Right renal cortex interstitium (tissue), 3 donors: ENCODE measurements around the gene CPZ. TPM values are rescaled to one million over a fixed set of nuclear protein-coding genes. Genes with fewer than 3 reads are reported as not detected.
"Not testable (repeated sequence)": the region's sequence is repeated elsewhere in the genome, so short reads cannot be mapped to it uniquely, and the experiment has no call there.

ENCODE experiments used
- DNase-seq, 3 donors: peaks; one replicate each; pipeline ENCODE4 v3.0.0-alpha.2; 2013; ENCODE audit warnings: low read depth in 3 of 3, low spot score in 2 of 3
- polyA plus RNA-seq, 3 donors: library from polyadenylated mRNA; unstranded; fragments of 120-200 nt; gene quantifications; one replicate each; pipeline ENCODE4 v1.2.1, GENCODE V29; 2013; ENCODE audit not compliant: insufficient read length in 3 of 3

CPZ gene
- polyA plus RNA-seq, 3 donors: 16.0 to 18.0 (median 17.1) TPM

- DNase-seq: no peak
Observed at GRCh38 chr4:8607603-8608481, 15.3 kb downstream of the CPZ start.

GRCh38 chr4:8608714-8609391, 16.3 kb downstream of the CPZ start:
- DNase-seq: no peak

GRCh38 chr4:8609406-8609805, 16.8 kb downstream of the CPZ start:
- no peak for DNase-seq

DNA sequence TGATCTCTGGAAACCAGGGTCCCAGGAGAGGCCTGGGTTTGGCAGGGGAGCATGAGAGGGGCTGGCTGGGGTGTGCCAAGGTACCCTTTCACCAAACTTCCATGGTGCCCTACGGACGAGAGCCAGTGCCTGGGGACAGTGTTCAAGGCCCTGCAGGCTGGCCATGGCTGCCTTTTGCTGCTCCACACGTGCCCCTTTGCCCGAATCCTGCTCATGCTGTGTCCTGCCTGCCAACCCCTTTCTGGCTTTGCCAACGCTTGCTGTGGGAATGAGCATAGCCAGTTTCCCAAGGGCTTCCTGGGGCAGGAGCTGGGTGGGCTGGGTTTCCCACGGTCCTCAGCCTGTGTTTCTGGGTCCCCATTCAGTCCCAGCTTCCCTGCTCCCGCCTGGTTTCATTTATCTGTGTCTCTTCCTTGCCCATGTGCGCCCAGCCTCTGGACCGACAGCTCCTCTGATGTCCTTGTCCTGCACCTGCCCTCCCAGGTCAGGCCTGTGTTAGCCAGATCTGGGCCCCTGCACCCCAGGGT, 17.3 kb downstream of the CPZ start:
- DNase-seq: no peak

DNA sequence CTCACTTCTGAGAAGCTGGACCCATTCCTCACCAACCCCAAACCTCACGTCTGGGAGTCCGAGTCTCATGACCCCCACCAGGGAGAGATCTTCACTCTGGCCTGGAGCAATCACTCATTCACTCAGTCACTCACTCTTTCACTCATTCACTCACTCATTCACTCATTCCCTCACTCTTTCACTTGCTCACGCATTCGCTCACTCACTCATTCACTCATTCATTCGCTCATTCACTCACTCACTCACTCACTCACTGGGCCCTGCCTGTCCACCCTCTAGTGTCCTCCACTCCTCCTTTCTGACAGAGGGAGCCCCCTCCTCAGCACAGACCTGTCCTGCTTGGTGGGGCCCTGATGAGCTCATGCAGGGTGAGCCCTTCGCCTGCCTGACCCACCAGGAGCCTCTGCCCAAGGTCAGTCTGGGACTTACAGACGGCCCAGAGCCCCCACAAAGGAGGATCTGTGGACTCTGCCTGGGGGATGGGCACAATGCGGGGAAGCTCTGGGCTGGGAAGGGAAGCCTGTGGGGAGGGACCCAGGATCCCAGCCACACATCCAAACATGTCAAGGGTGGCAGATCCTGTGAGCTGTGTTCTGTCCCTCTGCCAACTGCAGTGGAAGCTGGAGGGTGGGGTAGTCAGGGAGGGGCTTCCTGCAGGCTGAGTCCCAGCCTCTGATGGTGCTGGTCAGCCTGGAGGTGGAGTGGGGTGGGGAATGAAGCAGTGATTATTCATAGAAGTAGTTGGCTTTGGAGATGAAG, 18.5 kb downstream of the CPZ start:
- no peak for DNase-seq

DNA sequence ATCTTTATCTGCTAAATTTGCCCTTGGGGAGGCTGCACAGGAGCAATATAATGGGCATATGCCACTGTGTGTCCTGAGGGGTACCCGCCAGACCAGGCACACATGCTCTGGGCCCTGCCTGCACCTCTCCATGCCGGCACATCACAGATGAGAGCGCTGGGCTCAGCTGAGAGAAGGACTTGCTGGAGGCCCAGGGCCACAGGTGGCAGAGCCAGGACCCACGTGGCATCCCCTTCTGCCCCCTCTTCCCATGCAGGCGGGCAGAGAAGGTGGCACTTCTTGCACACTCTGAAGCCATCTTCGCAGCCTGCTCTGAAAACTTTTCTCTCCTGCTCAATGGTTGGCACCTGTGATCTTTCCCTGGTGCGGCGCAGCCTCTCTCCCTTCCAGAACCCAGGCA, 20.1 kb downstream of the CPZ start:
- no peak for DNase-seq

DNA sequence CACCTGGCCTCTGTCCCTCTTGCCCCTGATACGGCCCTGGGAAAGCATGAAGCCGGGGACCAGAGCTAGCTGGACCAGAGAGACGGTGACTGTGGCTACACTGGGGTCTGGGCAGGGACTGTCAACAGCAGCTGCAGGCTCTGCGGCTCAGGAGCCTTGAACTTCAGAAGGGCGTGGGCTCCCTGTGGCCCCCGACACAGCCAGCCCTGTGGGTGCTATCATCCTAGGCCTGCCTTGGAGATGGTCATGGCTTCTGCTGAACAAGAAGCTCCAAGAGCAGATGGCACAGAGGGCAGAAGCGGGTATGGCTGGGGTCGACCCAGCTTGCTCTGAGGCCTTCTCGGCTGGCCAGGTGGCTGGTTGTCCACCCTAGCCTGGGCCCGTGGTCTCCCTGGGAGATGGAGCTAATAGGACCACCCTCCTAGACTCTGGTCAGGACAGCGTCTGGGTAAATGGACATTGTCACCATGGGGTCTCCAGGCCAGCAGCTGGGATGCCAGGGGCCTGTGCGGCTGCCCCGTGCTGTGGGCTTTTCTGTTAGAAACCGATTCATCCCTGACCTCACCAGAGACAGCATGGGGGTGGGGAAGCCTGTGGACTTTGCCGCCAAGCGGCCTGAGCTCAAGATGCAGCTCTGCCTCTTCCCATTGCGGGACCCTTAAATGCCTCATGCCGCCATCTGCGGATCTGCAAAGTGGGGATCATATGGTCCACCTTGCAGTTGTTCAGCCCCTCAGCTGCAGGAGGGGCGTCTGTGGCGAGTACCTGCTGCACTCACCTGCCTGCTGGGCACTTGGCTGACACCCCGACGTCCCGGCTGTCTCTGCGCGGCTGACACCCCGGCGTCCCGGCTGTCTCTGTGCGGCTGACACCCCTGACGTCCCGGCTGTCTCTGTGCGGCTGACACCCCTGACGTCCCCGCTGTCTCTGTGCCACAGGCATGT, 21.1 kb downstream of the CPZ start:
- no peak for DNase-seq

DNA sequence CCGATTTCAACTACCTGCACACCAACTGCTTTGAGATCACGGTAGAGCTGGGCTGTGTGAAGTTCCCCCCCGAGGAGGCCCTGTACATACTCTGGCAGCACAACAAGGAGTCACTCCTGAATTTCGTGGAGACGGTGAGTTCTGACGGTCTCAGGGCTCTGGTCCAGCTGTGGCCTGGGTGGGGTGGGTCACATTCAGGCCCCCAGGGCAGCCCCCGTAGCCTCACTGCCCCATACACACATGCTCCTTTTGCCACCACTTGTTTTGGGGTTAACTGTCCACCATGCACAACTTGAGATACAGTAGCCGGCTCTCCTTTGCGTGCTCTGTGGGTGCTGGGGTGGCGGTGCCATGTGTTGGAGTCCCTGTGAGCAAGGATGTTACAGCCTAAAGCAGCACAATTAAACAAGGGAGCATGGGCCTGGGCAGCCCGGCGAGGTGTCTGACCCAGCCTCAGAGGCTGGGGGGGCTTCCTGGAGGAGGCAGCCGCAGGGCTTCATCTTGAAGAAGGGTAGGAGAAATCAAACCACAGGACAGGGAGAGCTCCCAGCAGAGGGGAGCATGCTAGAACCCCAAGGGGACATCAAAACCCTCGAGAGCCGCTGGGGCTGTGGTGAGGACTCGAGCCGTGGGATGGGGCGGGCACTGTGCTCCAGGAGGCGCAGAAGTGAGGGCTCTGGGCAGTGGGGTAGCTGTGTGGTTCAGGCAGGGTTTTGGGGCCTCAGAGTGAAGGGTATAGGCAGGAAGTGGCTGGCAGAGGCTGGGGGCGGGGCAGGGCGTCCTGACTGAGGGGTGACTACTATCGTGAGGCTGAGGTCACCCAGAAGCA, 22.0 kb downstream of the CPZ start:
- no peak for DNase-seq

DNA sequence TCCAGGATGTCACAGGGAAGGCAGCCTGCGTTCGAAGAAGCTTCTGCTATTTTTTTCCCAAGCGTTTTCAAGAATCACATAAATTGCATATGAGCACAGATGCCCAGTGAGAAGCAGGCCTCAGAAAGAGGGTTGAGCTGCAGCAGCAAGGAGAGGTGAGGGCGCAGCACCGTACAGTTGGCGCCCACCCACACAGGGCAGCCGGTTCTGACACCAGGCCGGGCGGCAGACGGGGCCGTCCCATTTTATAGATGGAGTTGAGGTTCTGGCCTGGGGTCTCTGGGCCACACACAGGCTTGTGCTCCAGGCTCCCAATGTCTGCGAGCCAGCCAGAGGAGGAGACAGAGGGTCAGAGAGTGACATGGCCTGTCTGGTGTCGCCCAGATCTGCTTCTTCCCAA, 22.8 kb downstream of the CPZ start:
- DNase-seq: no peak

DNA sequence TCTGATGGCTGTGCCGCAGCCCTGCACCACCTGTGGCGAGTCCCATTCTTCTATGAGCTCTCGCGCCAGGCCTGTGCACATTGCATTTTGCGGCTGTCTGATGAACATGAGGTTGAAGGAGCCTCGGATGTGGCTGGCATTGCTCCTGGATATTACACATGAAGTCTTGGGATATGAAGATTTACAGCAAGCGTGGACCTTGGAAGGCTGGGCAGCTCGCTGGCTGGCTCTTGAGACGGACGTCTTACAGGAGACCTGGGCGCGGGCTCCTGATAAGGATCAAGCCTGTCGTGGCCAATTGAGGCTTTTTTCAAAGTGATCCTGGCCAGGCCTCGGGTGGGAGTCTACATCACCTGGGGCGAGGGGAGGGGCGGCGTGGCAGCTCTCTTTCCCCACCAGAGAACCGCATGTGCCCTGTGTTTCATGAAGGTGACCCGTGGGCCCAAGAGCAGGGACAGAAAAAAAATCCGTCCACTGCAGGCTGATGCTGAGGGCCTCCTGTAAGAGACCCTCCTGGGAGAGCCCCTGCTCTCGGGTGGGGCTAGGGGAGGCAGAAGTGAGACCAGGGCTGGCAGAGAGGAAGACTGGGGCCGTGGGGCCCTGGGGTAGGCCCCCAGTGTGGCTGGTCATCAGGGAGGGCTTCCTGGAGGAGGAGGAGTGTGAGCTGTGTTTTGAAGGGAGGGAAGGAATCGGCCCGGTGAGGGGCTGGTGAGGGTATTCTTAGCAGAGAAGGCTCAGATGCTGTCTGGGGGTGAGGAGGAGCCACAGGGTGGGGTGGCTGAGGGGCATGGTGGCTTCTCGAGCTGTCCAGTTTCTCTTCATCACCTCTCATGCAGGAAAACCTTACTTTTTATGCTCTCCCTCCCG, 23.6 kb downstream of the CPZ start:
- DNase-seq: no peak

- no peak for DNase-seq
Observed at GRCh38 chr4:8616831-8617230, 24.3 kb downstream of the CPZ start.

- no peak for DNase-seq
Observed at GRCh38 chr4:8617486-8618040, 25.0 kb downstream of the CPZ start.

DNA sequence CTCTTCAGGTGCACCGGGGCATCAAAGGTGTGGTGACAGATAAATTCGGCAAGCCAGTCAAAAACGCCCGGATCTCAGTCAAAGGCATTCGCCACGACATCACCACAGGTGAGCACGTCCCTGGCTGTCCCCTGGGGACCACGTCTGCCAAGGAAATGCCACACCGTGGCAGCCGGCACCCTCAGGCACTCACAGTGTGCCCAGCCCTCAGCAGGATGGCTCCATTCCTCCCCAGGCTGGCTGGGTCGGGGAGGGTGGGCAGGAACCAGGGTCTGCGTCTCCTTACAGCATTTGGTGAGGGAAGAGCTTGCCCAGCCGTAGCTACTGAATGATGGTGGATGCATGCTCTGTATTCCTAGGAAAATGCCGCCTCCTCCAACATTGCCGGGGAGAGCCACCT, 25.9 kb downstream of the CPZ start:
- no peak for DNase-seq

DNA sequence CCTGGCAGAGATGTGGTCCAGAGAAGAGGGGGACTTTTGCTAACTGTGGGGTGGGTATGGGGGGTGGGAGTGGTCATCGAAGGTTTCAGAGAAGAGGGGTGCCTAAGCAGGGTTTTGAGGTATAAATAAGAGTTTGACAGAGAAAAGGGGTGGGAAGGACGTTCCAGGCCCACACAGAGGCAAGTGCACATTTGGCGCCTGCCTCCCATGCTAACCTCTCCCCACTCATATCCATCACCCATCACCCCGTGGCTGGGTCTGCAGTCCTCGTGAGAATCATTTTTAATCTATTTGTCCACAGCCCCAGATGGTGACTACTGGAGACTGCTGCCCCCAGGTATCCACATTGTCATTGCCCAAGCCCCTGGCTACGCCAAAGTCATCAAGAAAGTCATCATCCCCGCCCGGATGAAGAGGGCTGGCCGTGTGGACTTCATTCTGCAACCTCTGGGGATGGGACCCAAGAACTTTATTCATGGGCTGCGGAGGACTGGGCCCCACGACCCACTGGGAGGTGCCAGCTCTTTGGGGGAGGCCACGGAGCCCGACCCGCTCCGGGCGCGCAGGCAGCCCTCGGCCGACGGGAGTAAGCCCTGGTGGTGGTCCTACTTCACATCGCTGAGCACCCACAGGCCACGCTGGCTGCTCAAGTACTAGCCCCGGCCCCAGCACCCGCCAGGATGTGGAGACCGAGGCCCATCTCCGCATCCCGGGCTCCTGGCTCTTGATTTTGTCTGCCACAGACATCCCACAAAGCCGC, 26.6 kb downstream of the CPZ start:
- DNase-seq: no peak

GRCh38 chr4:8621135-8621534, 28.6 kb downstream of the CPZ start:
- not testable (repeated sequence) for DNase-seq

DNA sequence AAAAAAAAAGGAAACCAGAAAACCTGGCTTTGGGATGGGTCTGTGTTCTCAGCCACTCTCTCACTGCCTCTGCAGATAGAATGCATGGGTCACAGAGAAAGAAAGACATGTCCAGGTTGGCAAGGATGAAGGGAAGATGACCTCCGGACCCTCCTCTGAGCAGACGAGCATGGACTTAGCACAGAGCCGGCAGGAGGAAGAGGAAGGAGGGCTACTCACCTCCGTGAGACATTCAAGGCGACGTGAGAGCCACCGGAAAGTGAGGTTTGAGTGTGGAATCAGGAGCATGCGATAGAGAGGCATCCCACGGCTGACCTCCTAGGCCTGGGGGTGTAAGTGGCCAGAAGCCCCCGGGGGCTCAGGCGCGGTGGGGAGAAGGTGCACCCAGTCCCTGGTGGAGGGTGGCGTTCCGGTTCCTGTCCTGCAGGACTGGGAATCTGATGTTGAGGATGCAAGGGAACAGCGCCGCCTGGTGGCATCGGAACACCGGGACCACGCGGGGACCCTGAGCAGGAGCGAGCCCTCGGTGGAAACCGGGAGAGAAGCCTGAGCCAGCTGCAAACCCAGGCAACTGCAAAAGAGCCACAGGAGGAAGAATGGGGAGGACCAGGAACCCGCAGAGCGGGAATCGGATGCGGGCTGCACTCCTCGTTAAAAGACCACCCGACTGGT, 32.2 kb downstream of the CPZ start:
- DNase-seq: not testable (repeated sequence)
